PC-3 (cell line): ENCODE results near the gene MAPK8.

Source experiments
- EZH2phosphoT487 ChIP-seq: fragments of 300-600 bp; sonication (generic); IDR thresholded peaks from 2 replicates; pipeline ENCODE4 v1.6.1; 2018; ENCODE audit warnings: mild to moderate bottlenecking, antibody characterized with exemption, low read length, borderline replicate concordance
- TF ChIP-seq, protein P1 (sequence below): fragments of 300-600 bp; sonication (generic); conservative IDR thresholded peaks from 2 replicates; pipeline ENCODE4 v1.5.1; 2017; ENCODE audit warnings: antibody characterized with exemption, low read depth, mild to moderate bottlenecking, low read length

DNA sequence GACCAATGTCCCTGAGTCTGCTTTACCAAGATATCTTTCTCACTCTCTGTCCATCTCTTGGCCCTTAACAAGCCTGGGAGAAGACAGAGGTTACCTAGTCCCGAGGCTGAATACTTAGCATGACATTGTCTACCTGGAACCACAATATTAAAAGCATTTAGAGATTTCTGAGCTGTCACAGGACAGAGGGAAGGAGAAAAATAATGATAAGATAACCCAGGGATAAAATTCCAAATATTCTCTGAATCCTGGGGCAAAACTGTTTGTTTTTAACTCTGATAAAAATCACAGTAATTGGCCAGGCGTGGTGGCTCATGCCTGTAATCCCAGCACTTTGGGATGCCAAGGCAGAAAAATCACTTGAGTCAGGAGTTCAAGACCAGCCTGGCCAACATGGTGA is 12.0 kb upstream of the MAPK8 start:
- TF ChIP-seq, protein P1, sequence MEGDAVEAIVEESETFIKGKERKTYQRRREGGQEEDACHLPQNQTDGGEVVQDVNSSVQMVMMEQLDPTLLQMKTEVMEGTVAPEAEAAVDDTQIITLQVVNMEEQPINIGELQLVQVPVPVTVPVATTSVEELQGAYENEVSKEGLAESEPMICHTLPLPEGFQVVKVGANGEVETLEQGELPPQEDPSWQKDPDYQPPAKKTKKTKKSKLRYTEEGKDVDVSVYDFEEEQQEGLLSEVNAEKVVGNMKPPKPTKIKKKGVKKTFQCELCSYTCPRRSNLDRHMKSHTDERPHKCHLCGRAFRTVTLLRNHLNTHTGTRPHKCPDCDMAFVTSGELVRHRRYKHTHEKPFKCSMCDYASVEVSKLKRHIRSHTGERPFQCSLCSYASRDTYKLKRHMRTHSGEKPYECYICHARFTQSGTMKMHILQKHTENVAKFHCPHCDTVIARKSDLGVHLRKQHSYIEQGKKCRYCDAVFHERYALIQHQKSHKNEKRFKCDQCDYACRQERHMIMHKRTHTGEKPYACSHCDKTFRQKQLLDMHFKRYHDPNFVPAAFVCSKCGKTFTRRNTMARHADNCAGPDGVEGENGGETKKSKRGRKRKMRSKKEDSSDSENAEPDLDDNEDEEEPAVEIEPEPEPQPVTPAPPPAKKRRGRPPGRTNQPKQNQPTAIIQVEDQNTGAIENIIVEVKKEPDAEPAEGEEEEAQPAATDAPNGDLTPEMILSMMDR = no peak
- no peak for TF ChIP-seq EZH2phosphoT487
